Measurements from ENCODE around the gene EIF1AD. TPM values are rescaled to one million over a fixed set of nuclear protein-coding genes. Genes with fewer than 3 reads are reported as not detected.

Gene EIF1AD
- total RNA-seq, 4 donors from 2014 or later = 24.6 to 58.2 (median 28.8) TPM

GRCh38 chr11:66008468-66009101 lies 6.6 kb upstream of the EIF1AD start:
- TF ChIP-seq, protein P1, sequence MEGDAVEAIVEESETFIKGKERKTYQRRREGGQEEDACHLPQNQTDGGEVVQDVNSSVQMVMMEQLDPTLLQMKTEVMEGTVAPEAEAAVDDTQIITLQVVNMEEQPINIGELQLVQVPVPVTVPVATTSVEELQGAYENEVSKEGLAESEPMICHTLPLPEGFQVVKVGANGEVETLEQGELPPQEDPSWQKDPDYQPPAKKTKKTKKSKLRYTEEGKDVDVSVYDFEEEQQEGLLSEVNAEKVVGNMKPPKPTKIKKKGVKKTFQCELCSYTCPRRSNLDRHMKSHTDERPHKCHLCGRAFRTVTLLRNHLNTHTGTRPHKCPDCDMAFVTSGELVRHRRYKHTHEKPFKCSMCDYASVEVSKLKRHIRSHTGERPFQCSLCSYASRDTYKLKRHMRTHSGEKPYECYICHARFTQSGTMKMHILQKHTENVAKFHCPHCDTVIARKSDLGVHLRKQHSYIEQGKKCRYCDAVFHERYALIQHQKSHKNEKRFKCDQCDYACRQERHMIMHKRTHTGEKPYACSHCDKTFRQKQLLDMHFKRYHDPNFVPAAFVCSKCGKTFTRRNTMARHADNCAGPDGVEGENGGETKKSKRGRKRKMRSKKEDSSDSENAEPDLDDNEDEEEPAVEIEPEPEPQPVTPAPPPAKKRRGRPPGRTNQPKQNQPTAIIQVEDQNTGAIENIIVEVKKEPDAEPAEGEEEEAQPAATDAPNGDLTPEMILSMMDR (IDR thresholded peaks at IDR 0.05) = no peak
- DNase-seq (ENCODE audit: low spot score) = no peak
- ATAC-seq (ENCODE audit: low FRiP score) = no peak

DNA sequence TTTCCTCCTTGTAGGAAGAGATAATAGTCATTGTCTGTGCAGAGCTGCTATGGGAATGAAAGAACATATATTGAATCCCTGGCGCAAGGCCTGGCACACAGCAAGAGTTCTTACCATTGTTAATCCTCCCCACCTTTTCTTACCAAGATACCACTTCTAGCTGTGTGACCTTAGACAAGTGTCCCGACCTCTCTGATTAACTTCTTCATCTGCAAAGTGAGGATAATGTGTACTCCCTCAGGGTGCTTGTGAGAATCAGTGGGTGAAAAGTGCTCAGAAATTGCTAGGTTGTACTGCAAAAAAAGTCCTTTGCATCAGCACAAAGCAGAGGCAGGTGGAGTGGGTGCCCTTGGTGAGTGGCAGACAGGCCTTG lies 6.1 kb upstream of the EIF1AD start:
- TF ChIP-seq, protein P1 (IDR thresholded peaks at IDR 0.05) = no peak
- DNase-seq (ENCODE audit: low spot score) (no peak), ATAC-seq (ENCODE audit: low FRiP score) (no peak)

DNA sequence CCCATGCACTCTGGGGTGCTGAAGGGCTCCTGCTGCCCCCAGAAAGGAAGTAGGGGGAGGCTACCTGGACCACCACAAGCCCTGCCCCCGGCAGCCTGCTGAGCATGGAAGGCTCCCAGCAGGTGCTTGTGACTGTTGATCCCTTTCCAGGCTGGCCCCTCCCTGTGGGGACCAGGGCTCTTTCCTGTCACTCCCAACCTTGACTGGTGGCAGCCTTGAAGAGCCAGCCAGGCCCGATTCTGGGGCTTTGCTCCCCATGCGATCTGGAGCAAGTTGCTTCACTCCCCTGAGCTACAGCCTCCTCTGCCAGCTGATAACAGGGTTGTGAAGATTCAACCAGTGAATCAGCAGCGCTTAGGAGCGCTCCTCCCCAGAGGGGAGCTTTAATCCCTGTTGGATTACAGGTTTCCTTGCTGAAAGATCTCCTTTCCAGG lies 5.3 kb upstream of the EIF1AD start:
- no peak for ATAC-seq (ENCODE audit: low FRiP score)
- TF ChIP-seq, protein P1 (IDR thresholded peaks at IDR 0.05) = no peak
- DNase-seq (ENCODE audit: low spot score) = no peak

DNA sequence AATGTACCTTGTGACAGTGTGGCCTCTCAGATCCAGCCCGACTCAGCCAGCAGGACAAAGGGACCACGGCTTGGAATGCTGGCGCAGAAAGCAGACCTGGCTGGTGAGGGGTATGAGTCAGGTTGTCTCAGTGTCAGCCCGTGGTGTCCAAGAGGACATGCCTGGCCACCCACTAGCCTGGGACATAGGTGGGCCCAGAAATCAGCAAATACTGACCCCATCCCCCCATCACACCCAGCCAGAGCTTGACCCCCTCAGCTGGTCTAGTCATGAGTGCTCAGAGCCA lies 4.9 kb upstream of the EIF1AD start:
- TF ChIP-seq, protein P1 (IDR thresholded peaks at IDR 0.05) = no peak
- no peak for DNase-seq (ENCODE audit: low spot score)
- no peak for ATAC-seq (ENCODE audit: low FRiP score)

DNA sequence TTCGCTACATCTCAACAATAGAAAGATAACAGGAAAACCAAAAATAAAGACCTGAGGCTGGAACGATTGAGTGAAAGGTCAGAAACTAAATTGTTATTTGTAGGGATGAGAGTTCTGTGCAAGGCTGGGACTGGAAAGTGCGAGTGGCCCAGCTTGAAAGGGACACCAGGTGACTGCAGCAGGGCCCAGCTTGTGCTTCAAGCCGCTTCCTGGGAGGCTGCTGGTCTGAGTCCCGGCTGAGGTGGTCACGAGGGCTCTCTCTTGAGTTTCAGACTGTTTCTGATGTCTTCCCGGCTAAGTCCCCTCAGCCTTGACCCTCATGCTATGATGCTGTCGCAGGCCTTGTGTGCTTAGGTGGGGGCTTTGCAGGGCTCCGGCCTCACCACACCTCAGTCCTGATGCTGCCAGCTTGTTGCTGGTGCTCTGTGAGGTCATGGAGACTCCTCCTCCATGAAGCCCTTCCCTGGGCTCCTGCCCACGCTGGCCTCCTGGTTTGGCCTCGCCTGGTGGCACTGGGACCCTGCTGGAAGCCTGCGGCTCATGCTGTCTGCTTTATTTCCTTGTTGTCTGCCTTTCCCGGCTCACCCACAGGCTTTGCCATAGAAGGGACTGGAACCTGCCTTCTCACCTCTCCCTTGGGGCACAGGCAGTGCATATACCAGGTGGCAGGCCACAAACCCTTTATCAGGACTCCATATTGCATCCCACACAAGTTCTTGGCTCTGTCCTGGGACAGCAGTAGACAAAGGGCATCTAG lies 4.4 kb upstream of the EIF1AD start:
- DNase-seq (ENCODE audit: low spot score) (no peak), ATAC-seq (ENCODE audit: low FRiP score) (no peak)
- TF ChIP-seq, protein P1 (IDR thresholded peaks at IDR 0.05) = no peak

DNA sequence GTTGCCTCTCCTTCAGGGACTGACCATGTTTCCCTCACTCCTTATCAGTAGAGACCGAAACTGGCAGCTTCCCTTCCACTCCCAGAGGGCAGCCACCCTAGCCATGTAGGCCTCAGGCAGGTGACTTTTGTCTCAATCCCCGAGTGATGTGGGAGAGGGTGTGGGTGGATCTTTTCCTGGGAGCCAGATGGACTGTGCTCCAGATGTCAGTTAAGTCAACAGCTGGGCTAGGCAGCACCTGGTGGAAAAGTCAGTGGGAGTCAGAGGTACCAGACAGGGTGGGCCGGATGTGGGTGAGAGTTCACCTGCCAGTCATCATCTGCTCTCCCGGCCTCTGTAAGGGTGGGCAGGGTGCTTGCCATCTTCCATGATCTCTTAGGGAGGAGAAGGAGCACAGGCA lies 2.2 kb upstream of the EIF1AD start:
- ATAC-seq (ENCODE audit: low FRiP score) = no peak
- DNase-seq (ENCODE audit: low spot score) = no peak
- TF ChIP-seq, protein P1 (IDR thresholded peaks at IDR 0.05) = no peak

- DNase-seq (ENCODE audit: low spot score) = no peak
- TF ChIP-seq, protein P1 (IDR thresholded peaks at IDR 0.05) = no peak
- no peak for ATAC-seq (ENCODE audit: low FRiP score)
Observed at GRCh38 chr11:66003291-66003690, 1.3 kb upstream of the EIF1AD start.

All from omental fat pad (tissue), 4 donors.